ENCODE data around the gene FOLR1.
"Not testable (repeated sequence)": the region's sequence is repeated elsewhere in the genome, so short reads cannot be mapped to it uniquely, and the experiment has no call there.

FOLR1 gene

GRCh38 chr11:72191961-72192381 is at the start of gene FOLR1:
FOLR1 (plus strand) TSS chr11:72192140; CDS start chr11:72192174, 34 bp downstream.
- TF ChIP-seq CTCF (IDR thresholded peaks at IDR 0.05; ENCODE audit: low read depth, low read length, poor library complexity, severe bottlenecking) (no peak), EZH2phosphoT487 (IDR thresholded peaks at IDR 0.05; ENCODE audit: borderline replicate concordance, low read length) (no peak)
- H3K4me3 ChIP-seq (ENCODE audit: low read length): no peak within 1 kb of the TSS
- H3K9me2 ChIP-seq (replicated peaks; ENCODE audit: control insufficient read depth, low read length): no peaks in the 10 kb centered on the region
- no peaks in the 10 kb centered on the region for H3K27me3 ChIP-seq (ENCODE audit: control insufficient read depth, low read length)
- H3K4me2 ChIP-seq (ENCODE audit: low read length): no peak within 1 kb of the TSS
- H3K4me1 ChIP-seq (ENCODE audit: control insufficient read depth, low read length): no peaks in the 10 kb centered on the region
- no peaks in the 10 kb centered on the region for H4K20me1 ChIP-seq (ENCODE audit: control insufficient read depth, insufficient read depth, low read depth, low read length)
- H3F3A ChIP-seq (ENCODE audit: control insufficient read depth, insufficient read depth): no peaks in the 10 kb centered on the region
- H3K9me3 ChIP-seq (ENCODE audit: control insufficient read depth, insufficient read depth, low read length): no peaks in the 10 kb centered on the region
- H3K36me3 ChIP-seq (ENCODE audit: control insufficient read depth, low read length): no peaks in the 10 kb centered on the region
- no peak within 1 kb of the TSS for H3K27ac ChIP-seq (ENCODE audit: low read depth, low read length)
- no peaks in the 10 kb centered on the region for H3K79me2 ChIP-seq (ENCODE audit: control insufficient read depth, low read length)

- not testable (repeated sequence) for H3K36me3 ChIP-seq (ENCODE audit: control insufficient read depth, low read length); H3K27ac ChIP-seq (ENCODE audit: low read depth, low read length); H3K4me1 ChIP-seq (ENCODE audit: control insufficient read depth, low read length); H3K4me2 ChIP-seq (ENCODE audit: low read length); H3K79me2 ChIP-seq (ENCODE audit: control insufficient read depth, low read length); H3K4me3 ChIP-seq (ENCODE audit: low read length); H3F3A ChIP-seq (ENCODE audit: control insufficient read depth, insufficient read depth); H3K9me3 ChIP-seq (ENCODE audit: control insufficient read depth, insufficient read depth, low read length); H3K9me2 ChIP-seq (replicated peaks; ENCODE audit: control insufficient read depth, low read length); H4K20me1 ChIP-seq (ENCODE audit: control insufficient read depth, insufficient read depth, low read depth, low read length)
- peaks cover 17% of the 10 kb centered on the region for H3K27me3 ChIP-seq (ENCODE audit: control insufficient read depth, low read length)
Measured at GRCh38 chr11:72142543-72142942, 49.4 kb upstream of the FOLR1 start.

GRCh38 chr11:72144807-72145565 is 47.0 kb upstream of the FOLR1 start:
- no peak overlapping the region for H3K27ac ChIP-seq (ENCODE audit: low read depth, low read length)
- H3K36me3 ChIP-seq (ENCODE audit: control insufficient read depth, low read length): no peaks in the 10 kb centered on the region
- H3K79me2 ChIP-seq (ENCODE audit: control insufficient read depth, low read length): no peaks in the 10 kb centered on the region
- H3K4me1 ChIP-seq (ENCODE audit: control insufficient read depth, low read length): 0 out of 2 replicates have a peak, but pooled peaks cover 3% of the 10 kb centered on the region
- no peak overlapping the region for H3K4me3 ChIP-seq (ENCODE audit: low read length)
- H3F3A ChIP-seq (ENCODE audit: control insufficient read depth, insufficient read depth): no peaks in the 10 kb centered on the region
- H3K4me2 ChIP-seq (ENCODE audit: low read length): no peak overlapping the region
- H3K9me3 ChIP-seq (ENCODE audit: control insufficient read depth, insufficient read depth, low read length): no peaks in the 10 kb centered on the region
- no peaks in the 10 kb centered on the region for H3K9me2 ChIP-seq (replicated peaks; ENCODE audit: control insufficient read depth, low read length)
- H3K27me3 ChIP-seq (ENCODE audit: control insufficient read depth, low read length): peaks cover 17% of the 10 kb centered on the region
- H4K20me1 ChIP-seq (ENCODE audit: control insufficient read depth, insufficient read depth, low read depth, low read length): no peaks in the 10 kb centered on the region
- TF ChIP-seq CTCF (IDR thresholded peaks at IDR 0.05; ENCODE audit: low read depth, low read length, poor library complexity, severe bottlenecking) (no peak), EZH2phosphoT487 (IDR thresholded peaks at IDR 0.05; ENCODE audit: borderline replicate concordance, low read length) (no peak)

GRCh38 chr11:72146625-72147024 is 45.3 kb upstream of the FOLR1 start:
- Histone ChIP-seq H3K36me3 (ENCODE audit: control insufficient read depth, low read length) (no peaks in the 10 kb centered on the region), H3K27ac (ENCODE audit: low read depth, low read length) (no peak overlapping the region), H3K27me3 (ENCODE audit: control insufficient read depth, low read length) (peaks cover 9% of the 10 kb centered on the region), H3K4me1 (ENCODE audit: control insufficient read depth, low read length) (0 out of 2 replicates have a peak, but pooled peaks cover 3% of the 10 kb centered on the region), H4K20me1 (ENCODE audit: control insufficient read depth, insufficient read depth, low read depth, low read length) (no peaks in the 10 kb centered on the region), H3K4me3 (ENCODE audit: low read length) (no peak overlapping the region), H3F3A (ENCODE audit: control insufficient read depth, insufficient read depth) (no peaks in the 10 kb centered on the region), H3K4me2 (ENCODE audit: low read length) (no peak overlapping the region), H3K79me2 (ENCODE audit: control insufficient read depth, low read length) (no peaks in the 10 kb centered on the region), H3K9me3 (ENCODE audit: control insufficient read depth, insufficient read depth, low read length) (no peaks in the 10 kb centered on the region), H3K9me2 (replicated peaks; ENCODE audit: control insufficient read depth, low read length) (no peaks in the 10 kb centered on the region)
- TF ChIP-seq EZH2phosphoT487 (IDR thresholded peaks at IDR 0.05; ENCODE audit: borderline replicate concordance, low read length) (no peak), CTCF (IDR thresholded peaks at IDR 0.05; ENCODE audit: low read depth, low read length, poor library complexity, severe bottlenecking) (no peak)

All from DOHH2 (cell line).